AG10803 (cell line): ENCODE data around the gene IGF2R.
A peak's percentile ranks its signal among the peaks of the same experiment; 100 is the strongest.

Experiments used
- DNase-seq: peaks from one replicate; pipeline ENCODE4 v3.0.0; 2010; ENCODE audit warnings: low read depth
- H3K4me3 ChIP-seq: 2 replicates; pipeline ENCODE4 v1.5.1; 2011; ENCODE audit warnings: mild to moderate bottlenecking, low read length, control low read depth
- CTCF ChIP-seq: conservative IDR thresholded peaks from 2 replicates; pipeline ENCODE4 v1.5.1; 2011; ENCODE audit warnings: mild to moderate bottlenecking, low read length, control low read depth, inconsistent platforms

The IGF2R gene

GRCh38 chr6:160102956-160103824, 134.3 kb downstream of the IGF2R start:
- TF ChIP-seq CTCF: peak; percentile 57
- no peak overlapping the region for H3K4me3 ChIP-seq
- DNase-seq: peak; percentile 43

GRCh38 chr6:160103825-160104100, 134.9 kb downstream of the IGF2R start:
- H3K4me3 ChIP-seq: no peak overlapping the region
- no peak for TF ChIP-seq CTCF
- DNase-seq: no peak

- no peak overlapping the region for H3K4me3 ChIP-seq
- DNase-seq: no peak
- no peak for TF ChIP-seq CTCF
These were observed 136.1 kb downstream of the IGF2R start for GRCh38 chr6:160104821-160105517.

- TF ChIP-seq CTCF: no peak
- no peak overlapping the region for H3K4me3 ChIP-seq
- DNase-seq: no peak
These were observed 137.1 kb downstream of the IGF2R start for GRCh38 chr6:160106010-160106409.

- no peak for DNase-seq
- no peak for TF ChIP-seq CTCF
- no peak overlapping the region for H3K4me3 ChIP-seq
These were observed 137.8 kb downstream of the IGF2R start for GRCh38 chr6:160106701-160107100.

GRCh38 chr6:160108077-160108476, 139.2 kb downstream of the IGF2R start:
- no peak overlapping the region for H3K4me3 ChIP-seq
- no peak for DNase-seq
- TF ChIP-seq CTCF: no peak
